Activated naive CD8-positive, alpha-beta T cell treated with anti-CD3 and anti-CD28 coated beads, Interleukin-2, amount 50 U/mL, for 16 hours (primary cell): ENCODE data around the gene NRXN2.

ENCODE experiments used
- DNase-seq: peaks from one replicate; pipeline ENCODE4 v3.0.0-alpha.2; 2020; ENCODE audit warnings: low read depth, low spot score

The NRXN2 gene

GRCh38 chr11:64723117-64723906 is at the start of gene NRXN2:
Gene NRXN2 (minus strand): TSS chr11:64723197. CDS start chr11:64713699, 9,498 bp downstream.
- peak; percentile 77 for DNase-seq

GRCh38 chr11:64772303-64773018 is 49.5 kb upstream of the NRXN2 start:
- no peak for DNase-seq

GRCh38 chr11:64771861-64772260 is 48.9 kb upstream of the NRXN2 start:
- DNase-seq, result no peak

GRCh38 chr11:64770120-64770519 is 47.1 kb upstream of the NRXN2 start:
- DNase-seq, result no peak

- DNase-seq, result no peak
Measured at GRCh38 chr11:64769283-64769682, 46.3 kb upstream of the NRXN2 start.

- DNase-seq, result no peak
Measured at GRCh38 chr11:64768300-64768694, 45.3 kb upstream of the NRXN2 start.

- DNase-seq, result peak; percentile 70
Measured at GRCh38 chr11:64767344-64768299, 44.6 kb upstream of the NRXN2 start.

GRCh38 chr11:64766881-64767280 is 43.9 kb upstream of the NRXN2 start:
- DNase-seq, result no peak

- no peak for DNase-seq
Measured at GRCh38 chr11:64765851-64766665, 43.1 kb upstream of the NRXN2 start.

- DNase-seq, result no peak
Measured at GRCh38 chr11:64765291-64765850, 42.4 kb upstream of the NRXN2 start.

GRCh38 chr11:64764753-64765152 is 41.8 kb upstream of the NRXN2 start:
- DNase-seq, result no peak

GRCh38 chr11:64764040-64764611 is 41.1 kb upstream of the NRXN2 start:
- DNase-seq, result peak; percentile 38

- no peak for DNase-seq
Measured at GRCh38 chr11:64763526-64764039, 40.6 kb upstream of the NRXN2 start.

- DNase-seq, result no peak
Measured at GRCh38 chr11:64762674-64763525, 39.9 kb upstream of the NRXN2 start.

GRCh38 chr11:64762277-64762673 is 39.3 kb upstream of the NRXN2 start:
- no peak for DNase-seq

- DNase-seq, result no peak
Measured at GRCh38 chr11:64760759-64761420, 37.9 kb upstream of the NRXN2 start.

GRCh38 chr11:64759722-64760719 is 37.0 kb upstream of the NRXN2 start, which contains the start of gene PYGM:
Gene PYGM (minus strand): TSS chr11:64759974. CDS start chr11:64759898, 76 bp downstream.
- DNase-seq, result no peak
